ENCODE measurements around the gene IFNA13.
A peak's percentile ranks its signal among the peaks of the same experiment; 100 is the strongest.

The IFNA13 gene

GRCh38 chr9:21362287-21362686 is 5.6 kb downstream of the IFNA13 start:
- peaks cover 21% of the 10 kb centered on the region for H3K4me1 ChIP-seq
- H3K4me2 ChIP-seq, result no peak overlapping the region
- H3K27ac ChIP-seq, result no peak overlapping the region
- no peak overlapping the region for H3K9ac ChIP-seq
- H3K4me3 ChIP-seq, result no peak overlapping the region
- no peak for TF ChIP-seq Cebpa-rat (IDR thresholded peaks at IDR 0.05)
- no peaks in the 10 kb centered on the region for H3K27me3 ChIP-seq
- no peaks in the 10 kb centered on the region for H3K9me3 ChIP-seq
- H4K20me1 ChIP-seq, result no peaks in the 10 kb centered on the region
- no peaks in the 10 kb centered on the region for H3K36me3 ChIP-seq

DNA sequence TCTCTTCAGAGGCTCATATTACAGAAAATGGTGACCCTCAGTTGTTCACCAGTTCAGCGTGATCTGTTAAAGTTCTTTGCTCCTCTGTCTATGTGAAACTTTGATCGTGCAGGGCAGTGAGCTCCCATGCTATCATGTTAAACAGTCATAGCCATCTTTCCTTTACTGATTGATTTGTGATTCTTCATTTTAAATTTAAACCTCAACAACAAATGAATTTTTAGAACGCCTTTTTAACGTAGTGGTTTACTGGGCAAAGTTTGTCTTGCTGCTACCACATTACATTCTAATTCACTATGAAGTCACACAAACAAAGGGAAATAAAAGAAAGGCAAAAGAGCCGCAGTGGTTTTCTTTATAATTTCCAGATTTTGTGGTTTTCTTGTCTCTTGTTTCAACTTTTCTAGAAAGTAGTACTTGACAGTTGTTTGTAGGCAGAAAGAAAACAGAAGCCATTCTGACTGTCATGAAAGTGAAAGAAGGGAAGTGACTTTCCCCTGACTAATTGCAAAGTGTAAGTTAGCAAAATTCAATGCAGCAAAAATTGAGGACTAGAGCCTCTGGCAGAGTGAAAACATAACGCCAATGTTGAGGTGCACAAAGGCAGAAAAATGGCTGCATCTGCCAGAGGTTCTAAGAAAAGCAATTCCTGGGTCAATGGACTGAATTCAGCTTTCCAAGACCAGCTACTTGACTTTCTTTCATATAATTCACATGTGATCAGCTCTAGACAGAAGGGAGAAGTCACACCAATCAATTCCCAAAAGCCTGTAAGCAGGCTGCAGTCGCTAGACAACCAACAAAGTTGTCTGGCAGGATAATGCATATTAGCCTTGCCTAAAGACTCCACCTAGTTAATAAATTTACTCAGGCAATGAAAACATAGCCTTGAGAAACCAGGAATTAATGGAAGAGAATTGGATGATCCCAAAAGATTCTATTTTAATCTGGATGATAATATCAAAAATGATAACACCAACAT is 10.1 kb downstream of the IFNA13 start:
- H3K27me3 ChIP-seq, result no peaks in the 10 kb centered on the region
- H3K4me1 ChIP-seq, result peaks cover 21% of the 10 kb centered on the region
- H3K4me3 ChIP-seq, result no peak overlapping the region
- no peak overlapping the region for H3K27ac ChIP-seq
- H3K4me2 ChIP-seq, result peak overlapping the region; percentile 50
- H4K20me1 ChIP-seq, result no peaks in the 10 kb centered on the region
- TF ChIP-seq Cebpa-rat (IDR thresholded peaks at IDR 0.05), result no peak
- H3K9ac ChIP-seq, result no peak overlapping the region
- peaks cover 6% of the 10 kb centered on the region; the same call in 1 of the 2 replicates for H3K9me3 ChIP-seq
- no peaks in the 10 kb centered on the region for H3K36me3 ChIP-seq

DNA sequence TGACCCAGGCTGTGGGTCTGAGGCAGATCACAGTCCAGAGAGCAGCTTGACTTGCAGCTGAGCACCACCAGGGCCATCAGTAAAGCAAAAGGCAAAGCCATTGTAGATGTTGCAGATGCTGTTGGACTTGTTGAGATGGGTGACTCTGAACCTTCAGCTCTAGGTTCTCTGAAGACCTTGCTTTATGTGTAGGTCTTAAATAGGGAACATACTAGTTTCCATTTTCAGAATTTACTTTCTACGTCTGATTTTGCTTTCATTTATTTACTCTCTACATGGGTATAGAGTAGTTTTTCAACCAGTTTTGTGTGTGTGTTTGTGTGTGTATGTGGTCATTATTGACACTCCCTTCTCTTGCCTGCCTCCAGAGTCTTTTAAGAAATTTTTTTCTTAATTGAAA is 17.1 kb downstream of the IFNA13 start, which contains the start of gene IFNA6:
Gene IFNA6, minus strand, starts transcription at position 101 of the 400 bp plus-strand sequence. Its CDS starts 0 bp downstream, at position 101.
- no peak for TF ChIP-seq Cebpa-rat (IDR thresholded peaks at IDR 0.05)
- H3K9me3 ChIP-seq, result peaks cover 6% of the 10 kb centered on the region; the same call in 1 of the 2 replicates
- H3K36me3 ChIP-seq, result no peaks in the 10 kb centered on the region
- no peaks in the 10 kb centered on the region for H3K27me3 ChIP-seq
- H3K27ac ChIP-seq, result no peak within 1 kb of the TSS
- no peaks in the 10 kb centered on the region for H3K4me1 ChIP-seq
- no peak within 1 kb of the TSS for H3K4me3 ChIP-seq
- no peak within 1 kb of the TSS for H3K4me2 ChIP-seq
- no peaks in the 10 kb centered on the region for H4K20me1 ChIP-seq
- H3K9ac ChIP-seq, result no peak within 1 kb of the TSS

DNA sequence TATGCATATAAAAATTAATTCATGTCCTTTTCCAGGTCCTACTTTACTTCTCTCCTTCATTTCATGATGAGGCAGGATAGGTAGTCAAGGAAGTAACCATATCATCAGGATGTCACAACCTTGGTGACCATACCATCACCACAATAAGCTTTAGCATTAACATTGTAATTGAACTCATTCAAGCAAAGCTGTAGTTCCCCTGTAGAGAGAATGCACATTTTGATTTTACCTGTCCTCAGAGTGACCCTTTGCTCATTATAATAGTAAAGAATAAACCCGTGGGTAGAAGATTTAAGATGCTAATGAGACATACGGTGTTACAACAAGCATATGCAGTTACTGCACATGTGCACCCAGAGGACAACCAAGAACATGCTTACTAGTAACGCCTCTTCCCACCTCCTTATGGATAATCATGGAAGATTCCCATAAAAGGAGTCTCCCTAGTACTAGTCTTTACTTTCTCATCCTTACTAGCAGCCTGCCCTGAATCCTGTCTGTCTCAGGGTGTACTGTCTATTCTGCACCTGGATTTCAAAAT is 19.4 kb downstream of the IFNA13 start:
- TF ChIP-seq Cebpa-rat (IDR thresholded peaks at IDR 0.05), result no peak
- Histone ChIP-seq H3K36me3 (no peaks in the 10 kb centered on the region), H3K4me2 (no peak overlapping the region), H3K4me1 (0 out of 2 replicates have a peak, but pooled peaks cover 7% of the 10 kb centered on the region), H3K9me3 (peaks cover 9% of the 10 kb centered on the region), H3K27me3 (no peaks in the 10 kb centered on the region), H3K9ac (no peak overlapping the region), H3K27ac (no peak overlapping the region), H4K20me1 (no peaks in the 10 kb centered on the region), H3K4me3 (no peak overlapping the region)

DNA sequence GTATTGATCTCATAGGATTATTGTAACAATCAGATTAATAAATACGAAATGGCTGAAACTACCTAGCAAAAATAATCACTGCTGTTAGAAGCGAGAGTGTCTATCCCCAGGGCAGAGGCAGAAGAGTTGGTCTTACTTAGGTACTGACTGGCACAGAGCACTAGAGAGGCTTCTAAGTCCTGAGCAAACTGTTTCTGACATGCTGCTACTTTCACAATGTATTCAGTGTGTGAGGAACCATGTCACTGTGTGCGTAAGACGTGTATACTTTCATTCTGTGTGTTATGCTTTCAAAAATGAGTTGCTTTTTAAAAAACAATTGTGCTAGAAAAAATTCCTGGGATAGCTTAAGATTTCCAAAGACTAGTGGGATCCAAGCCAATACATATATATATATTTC is 27.1 kb downstream of the IFNA13 start:
- Histone ChIP-seq H3K9me3 (peaks cover 8% of the 10 kb centered on the region), H3K4me1 (peaks cover 10% of the 10 kb centered on the region; the same call in 1 of the 2 replicates), H3K9ac (no peak overlapping the region), H4K20me1 (no peaks in the 10 kb centered on the region), H3K4me3 (no peak overlapping the region), H3K27ac (no peak overlapping the region), H3K4me2 (no peak overlapping the region), H3K27me3 (no peaks in the 10 kb centered on the region), H3K36me3 (no peaks in the 10 kb centered on the region)
- TF ChIP-seq Cebpa-rat (IDR thresholded peaks at IDR 0.05), result no peak

GRCh38 chr9:21336457-21336856 is 31.4 kb downstream of the IFNA13 start:
- H3K4me3 ChIP-seq, result no peak overlapping the region

DNA sequence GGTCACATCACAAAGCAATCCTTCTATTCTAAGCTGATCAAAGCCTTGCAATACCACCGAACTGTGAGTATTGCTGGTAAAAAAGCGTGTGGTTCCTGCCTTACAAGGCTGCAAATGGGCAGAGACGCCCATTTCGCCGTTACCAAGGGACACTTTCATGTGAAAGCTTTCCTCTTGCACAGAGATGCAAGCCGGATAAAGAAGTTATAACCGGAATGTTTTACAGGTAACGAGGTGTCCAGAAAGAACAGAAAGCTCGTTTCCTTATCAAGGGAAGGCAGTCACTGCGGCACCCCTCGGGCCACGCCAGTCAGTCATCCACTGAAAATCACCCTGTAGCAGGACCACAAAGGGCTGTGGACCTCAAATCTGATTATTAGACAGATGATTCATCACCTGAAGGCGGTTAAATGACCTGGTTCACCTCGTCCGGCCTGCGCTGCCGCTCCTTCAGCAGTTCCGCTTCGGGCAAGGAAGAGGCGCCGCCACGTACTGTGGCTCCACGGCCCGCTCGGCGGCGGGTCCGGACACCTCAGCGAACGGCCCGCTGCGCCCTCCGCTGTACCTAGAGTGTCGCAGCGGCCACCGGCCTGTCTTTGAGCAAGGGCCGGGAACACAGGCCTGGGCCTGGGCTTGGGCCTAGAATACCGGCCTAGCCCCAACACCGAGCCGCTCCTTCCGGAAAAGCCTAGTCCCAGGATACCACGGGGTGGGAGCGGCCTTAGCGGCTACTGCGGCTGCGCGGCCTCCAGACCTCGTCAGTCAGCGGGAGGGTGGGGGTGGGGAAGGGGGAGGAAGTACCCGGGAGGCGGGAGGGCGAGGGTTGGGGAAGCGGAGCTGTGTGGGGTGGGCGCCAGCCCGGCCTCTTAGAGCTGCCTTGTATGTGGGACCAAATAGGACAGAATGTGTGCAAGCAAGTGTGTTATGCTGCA is 32.9 kb downstream of the IFNA13 start, which contains the start of gene KLHL9:
Gene KLHL9, minus strand, starts transcription at position 704 of the 932 bp plus-strand sequence. Its CDS starts 545 bp downstream, at position 159.
- Histone ChIP-seq H4K20me1 (peaks cover 42% of the 10 kb centered on the region), H3K9me3 (no peaks in the 10 kb centered on the region), H3K4me3 (peak within 1 kb of the TSS; percentile 87), H3K4me2 (peak within 1 kb of the TSS; percentile 79), H3K9ac (peak within 1 kb of the TSS; percentile 98), H3K4me1 (peaks cover 51% of the 10 kb centered on the region), H3K27ac (peak within 1 kb of the TSS; percentile 99), H3K36me3 (peaks cover 27% of the 10 kb centered on the region), H3K27me3 (no peaks in the 10 kb centered on the region)
- TF ChIP-seq Cebpa-rat (IDR thresholded peaks at IDR 0.05), result no peak

More at GRCh38 chr9:21336457-21336856, 31.4 kb downstream of the IFNA13 start:
- TF ChIP-seq Cebpa-rat (IDR thresholded peaks at IDR 0.05), result no peak
- Histone ChIP-seq H3K4me2 (no peak overlapping the region), H4K20me1 (peaks cover 27% of the 10 kb centered on the region), H3K4me1 (peaks cover 37% of the 10 kb centered on the region), H3K27ac (no peak overlapping the region), H3K36me3 (peaks cover 18% of the 10 kb centered on the region), H3K9ac (no peak overlapping the region), H3K9me3 (no peaks in the 10 kb centered on the region), H3K27me3 (no peaks in the 10 kb centered on the region)

DNA sequence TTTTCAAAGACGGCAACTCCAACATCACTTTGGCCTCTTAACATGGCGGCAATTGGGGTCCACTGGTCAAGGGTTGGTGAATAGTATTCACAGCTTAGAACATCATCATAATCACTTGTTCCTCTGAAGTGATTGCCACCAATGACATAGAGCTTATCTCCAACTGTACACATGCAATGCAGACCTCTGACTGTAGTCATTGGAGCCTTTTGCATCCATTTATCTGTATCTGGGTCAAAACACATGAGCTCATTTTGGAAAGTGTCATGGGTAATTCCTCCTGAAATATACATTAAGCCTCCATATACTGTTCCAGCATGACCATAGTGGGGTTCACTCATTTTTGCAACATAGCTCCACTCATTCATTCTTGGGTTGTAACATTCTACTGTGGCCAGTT is 34.6 kb downstream of the IFNA13 start:
- Histone ChIP-seq H3K4me3 (peak overlapping the region; percentile 87), H3K4me2 (peak overlapping the region; percentile 76), H3K27me3 (no peaks in the 10 kb centered on the region), H3K9me3 (no peaks in the 10 kb centered on the region), H3K27ac (no peak overlapping the region), H3K9ac (no peak overlapping the region), H3K4me1 (peaks cover 54% of the 10 kb centered on the region), H4K20me1 (peaks cover 60% of the 10 kb centered on the region), H3K36me3 (peaks cover 28% of the 10 kb centered on the region)
- TF ChIP-seq Cebpa-rat (IDR thresholded peaks at IDR 0.05), result no peak
